ENCODE data around the gene ZNF597.
"Not testable (repeated sequence)": the region's sequence is repeated elsewhere in the genome, so short reads cannot be mapped to it uniquely, and the experiment has no call there.

Gene ZNF597

GRCh38 chr16:3479654-3480216 lies 36.4 kb upstream of the ZNF597 start:
- no peak overlapping the region for H3K27ac ChIP-seq
- TF ChIP-seq CTCF (conservative IDR thresholded peaks at IDR 0.05) (no peak), ZFX (IDR thresholded peaks at IDR 0.05) (no peak)

- no peak for TF ChIP-seq ZFX (IDR thresholded peaks at IDR 0.05)
- no peak overlapping the region for H3K27ac ChIP-seq
Observed at GRCh38 chr16:3478242-3478925, 35.1 kb upstream of the ZNF597 start.

GRCh38 chr16:3476409-3476808 lies 33.1 kb upstream of the ZNF597 start:
- TF ChIP-seq CTCF (conservative IDR thresholded peaks at IDR 0.05) (no peak), ZFX (IDR thresholded peaks at IDR 0.05) (no peak)
- no peak overlapping the region for H3K27ac ChIP-seq

GRCh38 chr16:3475604-3476375 lies 32.5 kb upstream of the ZNF597 start:
- no peak for TF ChIP-seq ZFX (IDR thresholded peaks at IDR 0.05)

GRCh38 chr16:3474870-3475269 lies 31.6 kb upstream of the ZNF597 start:
- not testable (repeated sequence) for H3K27ac ChIP-seq

More at GRCh38 chr16:3475604-3476375, 32.5 kb upstream of the ZNF597 start:
- H3K27ac ChIP-seq: no peak overlapping the region

GRCh38 chr16:3474136-3474779 lies 31.0 kb upstream of the ZNF597 start:
- no peak overlapping the region for H3K27ac ChIP-seq
- no peak for TF ChIP-seq CTCF (conservative IDR thresholded peaks at IDR 0.05)

GRCh38 chr16:3473596-3473943 lies 30.3 kb upstream of the ZNF597 start:
- H3K27ac ChIP-seq: not testable (repeated sequence)

- TF ChIP-seq CTCF (conservative IDR thresholded peaks at IDR 0.05) (no peak), ZFX (IDR thresholded peaks at IDR 0.05) (no peak)
- H3K27ac ChIP-seq: no peak overlapping the region
Observed at GRCh38 chr16:3472878-3473595, 29.7 kb upstream of the ZNF597 start.

- no peak overlapping the region for H3K27ac ChIP-seq
- no peak for TF ChIP-seq ZFX (IDR thresholded peaks at IDR 0.05)
- no peak for TF ChIP-seq CTCF (conservative IDR thresholded peaks at IDR 0.05)
Observed at GRCh38 chr16:3471518-3472176, 28.3 kb upstream of the ZNF597 start.
